Neutrophil (primary cell): ENCODE measurements around the gene YES1.

Source experiments
- H3K27ac ChIP-seq: fragments of 200-600 bp; sonication (generic); 2 replicates; pipeline ENCODE4 v1.5.1; 2016; ENCODE audit warnings: mild to moderate bottlenecking, moderate library complexity
- H3K27me3 ChIP-seq: fragments of 200-600 bp; sonication (generic); 2 replicates; pipeline ENCODE4 v1.6.0; 2016; ENCODE audit warnings: mild to moderate bottlenecking
- H3K36me3 ChIP-seq: fragments of 200-600 bp; sonication (generic); 2 replicates; pipeline ENCODE4 v1.5.1; 2017
- H3K4me1 ChIP-seq, 2 experiments: fragments of 200-600 bp in 1 of 2; sonication (generic) in 1 of 2; 1 replicate in 1 of 2; 2 replicates in 1 of 2; pipeline versions ENCODE4 v1.5.1 to v1.6.1; 2013 to 2016; ENCODE audit warnings: low read depth in 1 of 2, low read length in 1 of 2, mild to moderate bottlenecking in 1 of 2, moderate library complexity in 1 of 2; ENCODE audit not compliant: control insufficient read depth in 1 of 2, insufficient read depth in 1 of 2
- H3K4me3 ChIP-seq, 2 experiments: fragments of 200-600 bp in 1 of 2; sonication (generic) in 1 of 2; 1 replicate in 1 of 2; 2 replicates in 1 of 2; pipeline ENCODE4 v1.5.1; 2013 to 2016; ENCODE audit warnings: low read depth in 1 of 2, low read length in 1 of 2, mild to moderate bottlenecking in 1 of 2, moderate library complexity in 1 of 2
- H3K9me3 ChIP-seq: fragments of 200-600 bp; sonication (generic); 2 replicates; pipeline ENCODE4 v1.5.1; 2016
- CTCF ChIP-seq: fragments of 200-600 bp; sonication (generic); IDR thresholded peaks from 2 replicates; pipeline ENCODE4 v1.5.1; 2016; ENCODE audit warnings: antibody characterized with exemption

The YES1 gene

GRCh38 chr18:709771-710170, 102.3 kb downstream of the YES1 start:
- Histone ChIP-seq H3K27ac (no peak overlapping the region), H3K4me3 (no peak overlapping the region), H3K27me3 (peaks cover 35% of the 10 kb centered on the region), H3K9me3 (no peaks in the 10 kb centered on the region), H3K4me1 (peaks cover 9 to 15% of the 10 kb centered on the region in 2 experiments), H3K36me3 (no peaks in the 10 kb centered on the region)
- no peak for TF ChIP-seq CTCF

GRCh38 chr18:708096-708495, 103.9 kb downstream of the YES1 start:
- no peaks in the 10 kb centered on the region for H3K9me3 ChIP-seq
- peaks cover 9 to 15% of the 10 kb centered on the region in 2 experiments for H3K4me1 ChIP-seq
- H3K4me3 ChIP-seq: no peak overlapping the region
- no peak for TF ChIP-seq CTCF
- H3K27ac ChIP-seq: no peak overlapping the region
- no peaks in the 10 kb centered on the region for H3K36me3 ChIP-seq
- H3K27me3 ChIP-seq: peaks cover 19% of the 10 kb centered on the region

GRCh38 chr18:706405-706804, 105.6 kb downstream of the YES1 start:
- Histone ChIP-seq H3K27me3 (peaks cover 2% of the 10 kb centered on the region), H3K4me1 (peaks cover 3% of the 10 kb centered on the region in 2 experiments), H3K9me3 (no peaks in the 10 kb centered on the region), H3K27ac (no peak overlapping the region), H3K36me3 (no peaks in the 10 kb centered on the region), H3K4me3 (no peak overlapping the region)
- TF ChIP-seq CTCF: no peak

- H3K27ac ChIP-seq: no peak overlapping the region
- no peak overlapping the region for H3K4me3 ChIP-seq
- no peaks in the 10 kb centered on the region for H3K4me1 ChIP-seq
- no peak for TF ChIP-seq CTCF
- H3K27me3 ChIP-seq: no peaks in the 10 kb centered on the region
- no peaks in the 10 kb centered on the region for H3K9me3 ChIP-seq
- no peaks in the 10 kb centered on the region for H3K36me3 ChIP-seq
Measured at GRCh38 chr18:703213-703967, 108.7 kb downstream of the YES1 start.

GRCh38 chr18:697800-698199, 114.2 kb downstream of the YES1 start:
- no peak for TF ChIP-seq CTCF
- Histone ChIP-seq H3K27me3 (no peaks in the 10 kb centered on the region), H3K4me3 (no peak overlapping the region), H3K9me3 (no peaks in the 10 kb centered on the region), H3K27ac (no peak overlapping the region), H3K36me3 (peaks cover 9% of the 10 kb centered on the region), H3K4me1 (no peaks in the 10 kb centered on the region)
